HTR-8/SVneo (cell line): Measurements from ENCODE around the gene SIM2.

Experiments
- DNase-seq: peaks from one replicate; pipeline ENCODE4 v3.0.0; 2011; ENCODE audit warnings: low spot score, mixed read lengths; ENCODE audit not compliant: insufficient read length
- FAIRE-seq: peaks from 2 replicates; lab custom pipeline; 2011; peaks lifted over from hg19 to GRCh38; lab: Jason Lieb, UNC

The SIM2 gene

DNA sequence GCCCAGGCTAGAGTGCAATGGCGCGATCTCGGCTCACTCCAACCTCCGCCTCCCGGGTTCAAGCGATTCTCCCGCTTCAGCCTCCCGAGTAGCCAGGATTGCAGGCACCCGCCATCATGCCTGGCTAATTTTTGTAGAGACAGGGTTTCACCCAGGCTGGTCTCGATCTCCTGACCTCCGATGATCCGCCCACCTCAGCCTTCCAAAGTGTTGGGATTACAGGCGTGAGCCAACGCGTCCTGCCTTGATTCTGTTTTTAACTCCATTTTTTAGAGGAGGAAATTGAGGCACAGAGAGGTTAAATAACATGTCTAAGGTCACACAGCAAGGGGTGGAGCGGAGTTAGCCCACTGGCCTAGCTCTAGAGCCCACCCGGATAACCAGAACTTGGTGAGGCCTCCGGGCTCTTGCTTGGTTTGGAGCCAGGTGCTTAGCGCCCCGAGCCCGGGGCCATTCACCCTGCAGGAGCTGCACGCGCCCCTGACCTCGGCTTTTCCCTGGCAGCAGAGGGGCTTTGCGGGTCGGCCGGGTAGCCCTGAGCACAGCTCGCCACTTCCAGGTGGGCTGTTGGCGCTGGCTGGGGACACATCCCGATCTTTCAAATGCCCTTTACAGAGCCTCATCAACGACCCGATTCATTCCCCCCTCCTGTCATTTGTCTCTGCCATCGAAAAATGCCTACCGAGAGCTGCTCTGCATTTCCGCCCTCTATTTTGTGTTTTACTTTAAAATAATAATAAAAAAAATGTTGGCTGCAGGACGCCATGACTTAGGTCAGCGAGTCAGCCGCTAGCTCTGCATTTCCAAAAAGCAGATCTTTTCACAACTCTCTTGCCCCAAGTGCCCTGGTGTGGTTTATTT lies 11.2 kb downstream of the SIM2 start:
- FAIRE-seq = no peak

GRCh38 chr21:36710729-36711048 lies 11.8 kb downstream of the SIM2 start:
- DNase-seq (no peak), FAIRE-seq (no peak)

More for the DNA sequence above, 11.2 kb downstream of the SIM2 start:
- no peak for DNase-seq

DNA sequence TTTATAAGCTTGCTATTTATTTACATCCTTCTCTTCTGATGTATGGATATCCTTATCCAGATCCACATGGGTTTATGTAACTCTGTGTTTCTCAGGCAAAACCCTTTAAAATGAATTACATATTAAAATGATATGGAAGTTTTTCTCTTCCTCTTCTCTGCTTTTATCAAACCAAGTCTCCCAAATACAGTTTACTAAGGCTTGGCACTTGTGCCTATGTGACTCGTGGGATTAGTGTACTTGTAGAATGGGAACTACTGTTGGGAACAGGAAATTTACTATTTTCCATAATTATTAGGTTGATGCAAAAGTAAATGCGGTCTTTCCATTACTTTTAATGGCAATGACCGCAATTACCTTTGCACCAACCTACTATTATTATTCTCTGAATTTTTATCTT lies 14.8 kb downstream of the SIM2 start:
- no peak for DNase-seq
- FAIRE-seq = no peak

DNA sequence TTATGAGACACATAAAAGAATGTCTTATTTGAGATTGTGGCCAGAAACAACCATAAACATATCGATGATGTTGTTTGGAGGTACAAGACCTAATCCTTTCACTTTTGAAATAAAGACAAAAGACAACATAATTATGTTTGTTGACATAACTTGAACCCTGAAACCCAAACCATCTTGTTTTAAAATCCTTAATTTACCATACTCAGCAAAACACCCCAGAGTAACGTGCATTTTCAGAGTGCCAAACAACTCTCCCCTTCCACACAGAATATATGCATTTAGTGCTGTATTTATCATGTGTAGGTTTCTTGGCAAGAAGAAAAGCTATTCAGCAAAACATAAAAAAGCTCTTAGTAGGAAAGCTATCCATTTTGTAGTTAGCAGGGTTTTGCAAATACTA lies 17.5 kb downstream of the SIM2 start:
- FAIRE-seq (no peak), DNase-seq (no peak)

DNA sequence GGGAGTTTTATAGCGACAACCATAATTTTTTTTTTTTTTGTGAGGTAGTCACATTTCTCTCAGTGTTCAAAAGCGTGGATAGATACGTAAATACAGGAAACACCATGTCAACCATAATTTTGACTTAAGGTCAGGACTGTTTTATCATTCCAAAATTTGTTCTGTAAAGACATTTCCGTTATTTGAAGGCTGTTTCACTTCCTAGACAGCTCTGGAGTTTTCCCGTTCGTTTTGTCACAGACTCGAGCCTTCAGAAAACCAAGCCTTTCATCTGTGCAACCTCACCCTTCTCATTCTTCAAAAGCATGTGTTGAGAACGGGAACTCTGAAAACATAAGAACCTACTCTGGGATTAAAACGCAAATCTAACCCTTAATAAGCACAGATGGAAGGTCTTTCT lies 17.9 kb downstream of the SIM2 start:
- no peak for DNase-seq
- no peak for FAIRE-seq

- no peak for DNase-seq
- no peak for FAIRE-seq
These were observed 19.1 kb downstream of the SIM2 start for GRCh38 chr21:36717976-36718375.

- DNase-seq = no peak
These were observed 20.1 kb downstream of the SIM2 start for GRCh38 chr21:36718951-36719501.

DNA sequence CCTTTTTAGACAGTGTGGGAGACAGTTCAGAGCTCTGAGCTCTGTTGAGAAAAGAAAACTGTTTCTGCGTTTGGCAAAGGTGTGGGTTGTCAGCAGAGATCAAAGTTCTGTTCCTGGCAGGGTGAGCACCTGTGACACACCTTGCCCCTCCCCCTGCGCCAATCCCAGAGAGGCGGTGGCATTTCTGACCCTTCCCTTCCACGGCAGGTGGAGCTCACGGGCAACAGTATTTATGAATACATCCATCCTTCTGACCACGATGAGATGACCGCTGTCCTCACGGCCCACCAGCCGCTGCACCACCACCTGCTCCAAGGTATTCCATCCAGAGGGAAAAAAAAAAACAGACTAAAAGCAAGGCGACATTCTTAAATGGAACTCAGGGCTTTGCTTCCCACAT lies 20.7 kb downstream of the SIM2 start:
- DNase-seq (no peak), FAIRE-seq (no peak)

More at GRCh38 chr21:36718951-36719501, 20.1 kb downstream of the SIM2 start:
- no peak for FAIRE-seq

DNA sequence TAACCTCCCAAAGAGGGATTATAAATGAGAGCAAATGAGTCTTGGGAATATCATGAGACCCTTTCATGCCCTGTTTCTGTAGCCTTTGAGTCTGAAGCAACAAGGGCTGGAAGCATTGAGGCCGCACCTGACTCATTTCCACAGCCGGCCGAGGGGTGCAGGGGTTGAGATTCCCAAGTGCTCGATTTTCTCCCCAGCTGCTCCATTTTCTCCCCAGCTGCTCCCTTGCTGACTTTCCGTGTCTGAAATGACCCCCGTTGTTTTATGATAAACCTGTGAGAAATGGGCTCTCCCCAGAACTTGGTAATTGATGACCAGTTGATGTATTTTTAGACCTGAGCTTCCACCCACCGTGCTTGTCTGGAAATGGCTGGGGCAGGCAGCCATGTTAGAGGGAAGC lies 22.9 kb downstream of the SIM2 start:
- FAIRE-seq (no peak), DNase-seq (no peak)

- FAIRE-seq = no peak
- DNase-seq = no peak
These were observed 23.8 kb downstream of the SIM2 start for GRCh38 chr21:36722370-36723368.

DNA sequence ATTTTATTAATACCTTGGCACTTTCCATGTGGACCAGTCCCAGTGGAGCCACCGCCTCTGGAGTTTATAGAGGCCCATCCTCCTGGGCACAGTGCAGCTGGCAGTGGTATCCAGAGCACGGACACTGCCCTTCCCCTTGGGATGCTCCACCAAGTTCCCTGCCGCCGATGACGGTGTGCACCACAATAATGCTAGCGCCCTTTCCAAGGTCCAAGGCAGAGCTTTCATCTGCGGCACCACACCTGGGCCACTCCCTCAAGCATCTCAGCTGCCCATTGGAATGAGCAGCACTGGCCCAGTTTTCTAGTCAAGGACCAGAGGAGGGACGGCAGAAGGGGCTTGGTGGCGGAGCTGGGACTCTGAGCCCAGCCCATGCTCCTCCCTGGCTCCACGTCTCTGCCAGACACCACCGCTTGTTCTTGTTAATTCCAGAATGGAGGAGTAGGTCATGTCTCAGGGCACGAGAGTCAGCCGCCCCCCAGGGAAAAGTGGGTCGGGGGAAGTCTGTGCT lies 24.5 kb downstream of the SIM2 start:
- no peak for FAIRE-seq
- no peak for DNase-seq

DNA sequence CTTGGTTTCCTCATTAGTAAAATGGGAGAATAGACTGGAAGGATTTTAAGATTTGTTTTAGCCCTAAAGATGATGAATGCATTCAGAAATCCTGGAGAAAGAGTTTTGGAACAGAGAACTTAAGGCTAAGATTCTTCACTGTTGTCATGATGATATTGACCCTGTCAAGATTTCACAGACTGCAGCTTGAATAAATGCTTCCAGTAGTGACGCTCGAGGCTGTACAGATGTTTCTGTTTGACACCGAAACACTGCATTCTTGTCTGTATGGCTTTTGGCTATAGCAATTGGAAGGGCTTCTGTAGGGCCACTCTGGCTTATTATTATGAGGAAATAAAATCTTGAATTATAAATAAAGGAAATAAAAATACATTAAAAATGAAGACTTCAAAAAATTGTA lies 25.7 kb downstream of the SIM2 start:
- FAIRE-seq = no peak

GRCh38 chr21:36725793-36726386 lies 27.0 kb downstream of the SIM2 start:
- FAIRE-seq = no peak
- no peak for DNase-seq

More for the DNA sequence above, 25.7 kb downstream of the SIM2 start:
- DNase-seq = no peak

DNA sequence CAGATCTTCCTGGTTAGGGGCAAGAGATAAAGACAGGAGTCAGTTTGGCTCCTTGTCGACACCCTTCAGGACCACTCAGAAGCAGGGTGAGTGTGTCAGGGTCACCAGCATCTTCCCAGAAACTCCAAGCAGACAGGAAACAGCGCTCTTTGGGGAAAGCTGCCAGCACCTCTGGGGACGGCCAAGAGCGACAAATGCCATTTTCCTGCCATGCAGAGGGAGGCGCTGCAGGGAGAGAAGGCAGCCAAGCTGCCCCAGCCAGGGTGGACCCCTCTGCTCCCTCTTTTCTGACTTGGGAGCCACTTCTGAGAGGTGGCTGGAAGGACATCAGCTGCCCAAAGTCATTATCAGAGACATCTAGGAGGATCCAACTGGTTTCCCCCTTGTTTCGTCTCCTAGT lies 29.0 kb downstream of the SIM2 start:
- DNase-seq = no peak

GRCh38 chr21:36728371-36729111 lies 29.6 kb downstream of the SIM2 start:
- FAIRE-seq = no peak
- DNase-seq = no peak

More for the DNA sequence above, 29.0 kb downstream of the SIM2 start:
- FAIRE-seq = no peak

DNA sequence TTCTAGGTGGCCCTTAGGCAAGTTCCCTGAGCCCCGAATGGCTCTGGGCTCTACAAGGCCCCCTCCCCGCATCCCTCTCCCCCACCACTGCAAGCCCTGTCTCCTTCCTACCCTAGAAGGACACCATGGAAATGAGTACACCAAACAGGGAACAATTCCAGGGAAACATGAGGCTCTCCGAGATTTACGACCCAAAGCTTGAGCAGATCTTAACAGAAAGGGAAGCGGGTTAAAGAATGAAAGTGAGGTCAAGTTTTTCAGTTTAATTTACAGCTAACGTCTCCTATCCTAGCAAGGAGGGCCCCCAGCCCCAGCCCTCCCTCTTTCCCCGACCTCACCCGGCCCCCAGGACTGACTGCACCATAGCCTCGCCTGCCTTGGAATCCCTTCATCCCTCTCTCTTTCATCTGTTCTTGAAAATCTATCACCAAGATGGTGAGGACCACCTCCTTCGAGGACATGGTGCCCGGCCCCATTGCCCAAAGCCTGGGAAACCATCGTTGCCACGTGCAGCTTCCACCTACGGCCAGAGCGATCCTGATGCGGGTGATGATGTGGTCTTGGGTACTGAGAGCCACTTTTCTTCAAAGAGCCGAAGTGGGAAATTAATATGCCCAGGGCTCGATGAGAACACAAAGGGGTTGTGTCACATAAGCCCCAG lies 30.5 kb downstream of the SIM2 start:
- FAIRE-seq (no peak), DNase-seq (no peak)

- FAIRE-seq = no peak
These were observed 31.7 kb downstream of the SIM2 start for GRCh38 chr21:36730291-36731281.

DNA sequence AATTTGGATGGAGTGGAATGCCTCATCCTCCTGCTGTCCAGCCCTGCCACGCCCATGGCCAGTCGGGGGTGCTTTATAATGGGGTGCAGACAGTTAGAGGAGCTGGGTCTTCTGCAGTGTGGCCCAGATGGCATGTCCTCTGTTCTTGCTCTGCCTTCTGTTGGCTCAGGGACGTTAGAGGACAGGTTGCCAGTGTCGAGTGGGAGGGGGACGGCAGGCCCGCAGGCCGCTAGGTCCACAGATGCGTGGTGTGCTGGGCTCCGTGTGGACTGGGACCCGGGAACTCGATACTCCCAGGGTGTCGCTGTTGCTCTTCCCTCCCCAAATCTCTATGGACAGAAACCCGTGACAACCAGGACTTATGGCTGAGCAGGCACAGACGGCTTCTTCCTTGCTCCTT lies 33.3 kb downstream of the SIM2 start:
- DNase-seq (no peak), FAIRE-seq (no peak)

More at GRCh38 chr21:36730291-36731281, 31.7 kb downstream of the SIM2 start:
- DNase-seq = no peak
